BLaER1 (cell line): Measurements from ENCODE around the gene ENAH.
"Not testable (repeated sequence)": the region's sequence is repeated elsewhere in the genome, so short reads cannot be mapped to it uniquely, and the experiment has no call there.

ENCODE experiments used
- H3K27ac ChIP-seq: shearing (Covaris generic); formaldehyde crosslinking; 2 replicates; pipeline ENCODE4 v1.8.1; 2022
- H3K27me3 ChIP-seq: shearing (Covaris generic); formaldehyde crosslinking; 2 replicates; pipeline ENCODE4 v1.8.1; 2022
- H3K36me3 ChIP-seq: shearing (Covaris generic); formaldehyde crosslinking; 2 replicates; pipeline ENCODE4 v1.8.1; 2022
- H3K4me1 ChIP-seq: shearing (Covaris generic); formaldehyde crosslinking; 2 replicates; pipeline ENCODE4 v1.8.1; 2022
- H3K4me2 ChIP-seq: shearing (Covaris generic); formaldehyde crosslinking; 2 replicates; pipeline ENCODE4 v1.8.1; 2022
- H3K4me3 ChIP-seq: shearing (Covaris generic); formaldehyde crosslinking; 2 replicates; pipeline ENCODE4 v1.8.1; 2022
- H3K9ac ChIP-seq: shearing (Covaris generic); formaldehyde crosslinking; 2 replicates; pipeline ENCODE4 v1.8.1; 2022
- H3K9me3 ChIP-seq: shearing (Covaris generic); formaldehyde crosslinking; 2 replicates; pipeline ENCODE4 v1.8.1; 2022
- H4K20me1 ChIP-seq: shearing (Covaris generic); formaldehyde crosslinking; 2 replicates; pipeline ENCODE4 v1.8.1; 2022
- Cebpa-rat ChIP-seq: shearing (Covaris generic); IDR thresholded peaks from 2 replicates; pipeline ENCODE4 v1.8.1; 2022

The ENAH gene

DNA sequence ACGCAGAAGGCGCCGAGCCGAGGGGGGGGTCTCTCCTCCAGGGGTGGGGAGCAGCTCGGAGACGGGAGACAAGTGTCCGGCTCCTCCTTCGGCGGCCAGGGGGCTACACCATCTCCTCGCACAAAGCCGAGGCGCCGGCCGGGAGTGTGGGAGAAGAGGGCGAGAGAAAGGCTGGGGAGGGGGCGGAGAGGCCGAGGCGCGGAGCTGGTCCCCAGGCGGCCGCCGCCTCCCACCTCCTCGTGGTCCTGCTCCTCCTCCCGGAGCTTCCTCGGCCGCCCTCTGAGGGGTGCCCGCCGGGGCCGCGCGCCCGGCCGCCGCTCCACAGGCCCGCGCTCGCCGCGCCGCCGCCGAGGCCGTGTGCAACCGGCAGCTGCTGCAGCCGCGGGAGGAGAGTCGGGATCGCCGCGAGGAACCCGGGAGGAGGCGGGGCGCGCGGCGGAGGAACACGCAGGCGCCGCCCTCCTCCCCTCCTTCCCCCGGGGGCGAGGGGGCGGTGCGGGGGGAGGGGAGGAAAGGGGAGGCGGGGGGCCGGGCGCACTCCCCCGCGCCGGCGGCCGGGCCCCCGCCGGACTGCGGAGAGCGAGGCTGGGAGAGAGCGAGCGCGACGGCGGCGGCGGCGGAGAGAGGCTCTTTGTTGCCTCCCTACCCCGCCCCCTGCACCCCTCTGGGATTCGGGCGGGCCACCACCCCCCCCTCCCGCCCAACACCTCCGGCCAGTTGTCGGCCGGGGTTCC is at the start of gene ENAH:
TSS of gene ENAH (minus strand) at position 395 of the 734 bp plus-strand sequence. CDS start 433 bp downstream, outside the sequence.
- Histone ChIP-seq H4K20me1 (peaks cover 39% of the 10 kb centered on the region), H3K36me3 (no peaks in the 10 kb centered on the region), H3K27me3 (peaks cover 7% of the 10 kb centered on the region), H3K4me1 (peaks cover 47% of the 10 kb centered on the region), H3K9ac (peak within 1 kb of the TSS; percentile 93), H3K4me2 (peak within 1 kb of the TSS; percentile 96), H3K9me3 (no peaks in the 10 kb centered on the region), H3K4me3 (peak within 1 kb of the TSS; percentile 97), H3K27ac (peak within 1 kb of the TSS; percentile 93)
- TF ChIP-seq Cebpa-rat: no peak

- Histone ChIP-seq H3K4me2 (no peak overlapping the region), H3K9ac (no peak overlapping the region), H3K36me3 (no peaks in the 10 kb centered on the region), H3K4me3 (no peak overlapping the region), H3K4me1 (peaks cover 10% of the 10 kb centered on the region), H3K27ac (no peak overlapping the region), H3K9me3 (no peaks in the 10 kb centered on the region), H4K20me1 (no peaks in the 10 kb centered on the region), H3K27me3 (no peaks in the 10 kb centered on the region)
- TF ChIP-seq Cebpa-rat: no peak
Observed at GRCh38 chr1:225700889-225701465, 48.1 kb upstream of the ENAH start.

GRCh38 chr1:225700164-225700821 is 47.4 kb upstream of the ENAH start:
- no peaks in the 10 kb centered on the region for H3K9me3 ChIP-seq
- H3K4me1 ChIP-seq: peaks cover 10% of the 10 kb centered on the region
- H3K27ac ChIP-seq: no peak overlapping the region
- H3K27me3 ChIP-seq: no peaks in the 10 kb centered on the region
- no peak overlapping the region for H3K9ac ChIP-seq
- H4K20me1 ChIP-seq: no peaks in the 10 kb centered on the region
- H3K4me2 ChIP-seq: 0 out of 2 replicates have a peak overlapping the region, but pooled peaks have one; percentile 14
- TF ChIP-seq Cebpa-rat: no peak
- H3K36me3 ChIP-seq: no peaks in the 10 kb centered on the region
- no peak overlapping the region for H3K4me3 ChIP-seq

GRCh38 chr1:225699336-225699735 is 46.4 kb upstream of the ENAH start:
- Histone ChIP-seq H3K27ac (no peak overlapping the region), H3K4me2 (peak overlapping the region; percentile 14; the same call in 1 of the 2 replicates), H3K36me3 (no peaks in the 10 kb centered on the region), H3K27me3 (no peaks in the 10 kb centered on the region), H3K4me3 (no peak overlapping the region), H3K9me3 (0 out of 2 replicates have a peak, but pooled peaks cover 9% of the 10 kb centered on the region), H3K4me1 (peaks cover 10% of the 10 kb centered on the region), H4K20me1 (no peaks in the 10 kb centered on the region), H3K9ac (no peak overlapping the region)
- TF ChIP-seq Cebpa-rat: no peak

GRCh38 chr1:225698194-225698593 is 45.3 kb upstream of the ENAH start:
- H3K36me3 ChIP-seq, H3K4me2 ChIP-seq, H3K9me3 ChIP-seq, H3K27ac ChIP-seq, H3K4me3 ChIP-seq, H3K27me3 ChIP-seq, H3K4me1 ChIP-seq, H3K9ac ChIP-seq, H4K20me1 ChIP-seq: not testable (repeated sequence)

GRCh38 chr1:225697428-225697827 is 44.5 kb upstream of the ENAH start:
- peaks cover 14% of the 10 kb centered on the region for H3K4me1 ChIP-seq
- TF ChIP-seq Cebpa-rat: no peak

DNA sequence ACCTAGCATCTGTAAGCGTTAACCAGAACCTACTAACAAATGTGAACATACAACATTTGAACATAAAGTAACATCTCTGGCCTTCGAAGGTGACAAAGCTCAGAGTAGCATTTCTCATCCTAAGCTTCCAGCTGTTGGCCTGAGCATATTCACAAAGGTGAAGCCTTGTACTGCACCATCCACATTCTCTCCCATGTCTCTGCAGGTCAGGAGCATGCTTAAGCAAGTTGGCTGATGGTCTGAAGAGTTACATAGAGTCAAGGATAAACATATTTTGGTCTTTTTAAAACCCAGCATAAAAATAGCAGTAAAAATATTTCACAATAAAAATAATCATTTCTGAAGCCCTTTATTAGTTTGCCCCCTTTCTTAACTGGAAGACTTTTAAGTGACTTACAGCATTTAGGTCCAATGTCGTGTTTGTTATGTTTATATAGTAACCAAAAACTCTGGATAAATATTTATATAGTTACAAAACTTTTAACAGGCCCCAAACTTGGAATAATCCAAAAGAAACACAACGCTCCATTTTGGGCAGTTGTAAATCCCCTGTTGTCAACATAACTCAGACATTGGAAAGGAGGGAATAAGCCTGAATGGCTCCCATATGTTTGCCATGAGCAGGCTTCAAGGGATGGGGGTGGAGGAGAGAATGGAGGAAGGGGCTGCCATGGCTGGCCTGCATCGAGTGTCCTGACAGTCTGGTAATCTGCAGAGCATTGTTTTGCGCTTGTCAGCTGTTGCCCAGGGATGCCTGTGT is 42.8 kb upstream of the ENAH start:
- no peak for TF ChIP-seq Cebpa-rat
- Histone ChIP-seq H3K9me3 (peaks cover 13% of the 10 kb centered on the region), H3K36me3 (no peaks in the 10 kb centered on the region), H3K4me2 (no peak overlapping the region), H3K4me1 (peaks cover 14% of the 10 kb centered on the region), H3K27ac (no peak overlapping the region), H4K20me1 (no peaks in the 10 kb centered on the region), H3K9ac (no peak overlapping the region), H3K27me3 (no peaks in the 10 kb centered on the region), H3K4me3 (no peak overlapping the region)

More at GRCh38 chr1:225697428-225697827, 44.5 kb upstream of the ENAH start:
- no peaks in the 10 kb centered on the region for H4K20me1 ChIP-seq
- no peak overlapping the region for H3K4me3 ChIP-seq
- H3K9me3 ChIP-seq: 0 out of 2 replicates have a peak, but pooled peaks cover 10% of the 10 kb centered on the region
- no peak overlapping the region for H3K27ac ChIP-seq
- no peak overlapping the region for H3K4me2 ChIP-seq
- no peaks in the 10 kb centered on the region for H3K27me3 ChIP-seq
- no peaks in the 10 kb centered on the region for H3K36me3 ChIP-seq
- H3K9ac ChIP-seq: no peak overlapping the region

- Histone ChIP-seq H3K27ac (no peak overlapping the region), H3K4me2 (no peak overlapping the region), H3K4me1 (peaks cover 9% of the 10 kb centered on the region), H3K36me3 (no peaks in the 10 kb centered on the region), H3K9ac (no peak overlapping the region), H3K9me3 (peaks cover 22% of the 10 kb centered on the region), H4K20me1 (no peaks in the 10 kb centered on the region), H3K4me3 (no peak overlapping the region), H3K27me3 (no peaks in the 10 kb centered on the region)
- TF ChIP-seq Cebpa-rat: no peak
Observed at GRCh38 chr1:225694151-225694603, 41.3 kb upstream of the ENAH start.

GRCh38 chr1:225693697-225694096 is 40.8 kb upstream of the ENAH start:
- not testable (repeated sequence) for H4K20me1 ChIP-seq, H3K27me3 ChIP-seq, H3K4me3 ChIP-seq, H3K27ac ChIP-seq, H3K36me3 ChIP-seq, H3K9ac ChIP-seq, H3K4me2 ChIP-seq
- H3K4me1 ChIP-seq: peaks cover 14% of the 10 kb centered on the region
- peaks cover 22% of the 10 kb centered on the region for H3K9me3 ChIP-seq
